ENCODE data around the gene SPEM2.

Gene SPEM2

GRCh38 chr17:7475764-7476422 lies 50.5 kb downstream of the SPEM2 start:
- no peaks in the 10 kb centered on the region for H3K27me3 ChIP-seq (ENCODE audit: low read length)
- no peak overlapping the region for H3K4me3 ChIP-seq (ENCODE audit: insufficient read depth, low read length, poor library complexity, severe bottlenecking)
- H2AFZ ChIP-seq (ENCODE audit: low read depth, low read length, severe bottlenecking): no peak overlapping the region
- H4K20me1 ChIP-seq (ENCODE audit: low read depth, low read length): no peaks in the 10 kb centered on the region
- H3K9me3 ChIP-seq (ENCODE audit: insufficient read depth, low read length): no peaks in the 10 kb centered on the region
- no peaks in the 10 kb centered on the region for H3K36me3 ChIP-seq (ENCODE audit: low read length)
- no peak overlapping the region for H3K4me2 ChIP-seq (ENCODE audit: low read depth, low read length, poor library complexity, severe bottlenecking)
- H3K9me2 ChIP-seq (replicated peaks; ENCODE audit: insufficient read depth, low read length): no peaks in the 10 kb centered on the region
- TF ChIP-seq CTCF (IDR thresholded peaks at IDR 0.05; ENCODE audit: insufficient read depth, low read length, poor library complexity, severe bottlenecking) (no peak), EZH2phosphoT487 (conservative IDR thresholded peaks at IDR 0.05; ENCODE audit: low read length) (no peak)
- H3F3A ChIP-seq (ENCODE audit: insufficient read depth): no peaks in the 10 kb centered on the region
- no peak overlapping the region for H3K9ac ChIP-seq (ENCODE audit: low read length)
- H3K27ac ChIP-seq (ENCODE audit: low read depth, low read length): no peak overlapping the region
- no peaks in the 10 kb centered on the region for H3K79me2 ChIP-seq (ENCODE audit: insufficient read depth, low read length)

- Histone ChIP-seq H3K9me3 (ENCODE audit: insufficient read depth, low read length) (no peaks in the 10 kb centered on the region), H4K20me1 (ENCODE audit: low read depth, low read length) (no peaks in the 10 kb centered on the region), H3F3A (ENCODE audit: insufficient read depth) (no peaks in the 10 kb centered on the region), H3K36me3 (ENCODE audit: low read length) (no peaks in the 10 kb centered on the region), H3K9me2 (replicated peaks; ENCODE audit: insufficient read depth, low read length) (no peaks in the 10 kb centered on the region), H3K4me3 (ENCODE audit: insufficient read depth, low read length, poor library complexity, severe bottlenecking) (no peak overlapping the region), H3K79me2 (ENCODE audit: insufficient read depth, low read length) (no peaks in the 10 kb centered on the region), H3K9ac (ENCODE audit: low read length) (no peak overlapping the region), H3K27me3 (ENCODE audit: low read length) (no peaks in the 10 kb centered on the region), H3K4me2 (ENCODE audit: low read depth, low read length, poor library complexity, severe bottlenecking) (no peak overlapping the region), H3K27ac (ENCODE audit: low read depth, low read length) (no peak overlapping the region), H2AFZ (ENCODE audit: low read depth, low read length, severe bottlenecking) (no peak overlapping the region)
- TF ChIP-seq EZH2phosphoT487 (conservative IDR thresholded peaks at IDR 0.05; ENCODE audit: low read length) (no peak), CTCF (IDR thresholded peaks at IDR 0.05; ENCODE audit: insufficient read depth, low read length, poor library complexity, severe bottlenecking) (no peak)
These were observed 51.1 kb downstream of the SPEM2 start for GRCh38 chr17:7476494-7476893.

GRCh38 chr17:7476951-7477350 lies 51.5 kb downstream of the SPEM2 start:
- Histone ChIP-seq H3K4me2 (ENCODE audit: low read depth, low read length, poor library complexity, severe bottlenecking) (no peak overlapping the region), H4K20me1 (ENCODE audit: low read depth, low read length) (no peaks in the 10 kb centered on the region), H3K9ac (ENCODE audit: low read length) (no peak overlapping the region), H3K4me3 (ENCODE audit: insufficient read depth, low read length, poor library complexity, severe bottlenecking) (no peak overlapping the region), H3F3A (ENCODE audit: insufficient read depth) (no peaks in the 10 kb centered on the region), H3K9me2 (replicated peaks; ENCODE audit: insufficient read depth, low read length) (no peaks in the 10 kb centered on the region), H3K27me3 (ENCODE audit: low read length) (no peaks in the 10 kb centered on the region), H3K79me2 (ENCODE audit: insufficient read depth, low read length) (no peaks in the 10 kb centered on the region), H3K36me3 (ENCODE audit: low read length) (no peaks in the 10 kb centered on the region), H3K9me3 (ENCODE audit: insufficient read depth, low read length) (no peaks in the 10 kb centered on the region), H3K27ac (ENCODE audit: low read depth, low read length) (no peak overlapping the region), H2AFZ (ENCODE audit: low read depth, low read length, severe bottlenecking) (no peak overlapping the region)
- TF ChIP-seq CTCF (IDR thresholded peaks at IDR 0.05; ENCODE audit: insufficient read depth, low read length, poor library complexity, severe bottlenecking) (no peak), EZH2phosphoT487 (conservative IDR thresholded peaks at IDR 0.05; ENCODE audit: low read length) (no peak)

Data from SU-DHL-6 (cell line).